Stomach (tissue), 9 donors: ENCODE data around the gene FAM117A. TPM values are rescaled to one million over a fixed set of nuclear protein-coding genes. Genes with fewer than 3 reads are reported as not detected.

Experiments
- DNase-seq, 2 donors: peaks; one replicate each; pipeline versions ENCODE4 v3.0.0 to v3.0.0-alpha.2; 2013 to 2019
- H3K27ac ChIP-seq, 5 donors: fragments of 200-600 bp in 4 of 5; sonication (generic) in 4 of 5; one replicate each; pipeline ENCODE4 v1.5.1; 2013 to 2019; ENCODE audit warnings: mild to moderate bottlenecking in 1 of 5, moderate library complexity in 1 of 5
- H3K27me3 ChIP-seq, 3 donors: fragments of 200-600 bp; sonication (generic); one replicate each; pipeline ENCODE4 v1.5.1; 2017 to 2019; ENCODE audit warnings: mixed run types in 1 of 3
- H3K36me3 ChIP-seq, 4 donors: fragments of 200-600 bp; sonication (generic); 1 replicate in 3 of 4; 2 replicates in 1 of 4; pipeline ENCODE4 v1.5.1; 2016 to 2019
- H3K4me1 ChIP-seq, 4 donors: fragments of 200-600 bp; sonication (generic); one replicate each; pipeline ENCODE4 v1.5.1; 2016 to 2019
- H3K4me3 ChIP-seq, 4 donors: fragments of 200-600 bp; sonication (generic) in 3 of 4; one replicate each; pipeline ENCODE4 v1.5.1; 2016 to 2019; ENCODE audit warnings: mild to moderate bottlenecking in 1 of 4
- H3K9me3 ChIP-seq, 4 donors: fragments of 200-600 bp; sonication (generic); one replicate each; pipeline ENCODE4 v1.5.1; 2016 to 2019
- CTCF ChIP-seq, 7 experiments: fragments of 450-650 bp in 4 of 7; fragments of 200-600 bp in 3 of 7; sonication (generic) in 3 of 7; IDR thresholded peaks; one replicate each; pipeline ENCODE4 v1.5.1; 2016 to 2019; ENCODE audit warnings: antibody characterized with exemption in 7 of 7, control low read depth in 2 of 7, mild to moderate bottlenecking in 1 of 7
- EP300 ChIP-seq: sonication (generic); formaldehyde crosslinking; IDR thresholded peaks from one replicate; pipeline ENCODE4 v1.6.1; 2017; ENCODE audit warnings: antibody characterized with exemption
- POLR2A ChIP-seq, 4 donors: fragments of 450-650 bp; IDR thresholded peaks; one replicate each; pipeline ENCODE4 v1.6.1; 2016; ENCODE audit warnings: antibody characterized with exemption in 4 of 4, control low read depth in 2 of 4, mild to moderate bottlenecking in 1 of 4, moderate library complexity in 1 of 4
- POLR2AphosphoS5 ChIP-seq, 3 donors: sonication (generic); formaldehyde crosslinking; IDR thresholded peaks; one replicate each; pipeline ENCODE4 v1.6.1; 2016; ENCODE audit warnings: antibody characterized with exemption in 3 of 3
- WGBS, 5 donors: extraction: QIAGEN DNeasy Blood & Tissue Kit in 3 of 5; methylation state at CpG; one replicate each; pipeline versions ENCODE4 v1.1.5 to v1.1.7; 2013 to 2018; 5-methylcytosine and 5-hydroxymethylcytosine counted together
- intact Hi-C: fragments of 100-400 bp; cut with DNase I; formaldehyde crosslinking; loops from one replicate; pipeline ENCODE4 v1.15.1; 2023; ENCODE audit warnings: low total_unique reads
- polyA plus RNA-seq, 3 donors: library from polyadenylated mRNA; stranded (reverse); fragments of 200-250 nt; gene quantifications; one replicate each; pipeline ENCODE4 v1.2.3, GENCODE V29; 2013
- total RNA-seq, 5 donors: library from RNA; depleted of rRNA; stranded (reverse); fragments of >200 nt; gene quantifications; one replicate each; pipeline versions ENCODE4 v1.1.0 to v1.2.3, GENCODE V29; 2014 to 2016
- donor health status: healthy with polysubstance abuse.
- donor health status: Bipolar disorder and iron deficiency.
- donor health status: healthy.

Gene FAM117A
- total and polyA plus RNA-seq, 8 donors: 0.58 to 39.7 (median 6.1) TPM

DNA sequence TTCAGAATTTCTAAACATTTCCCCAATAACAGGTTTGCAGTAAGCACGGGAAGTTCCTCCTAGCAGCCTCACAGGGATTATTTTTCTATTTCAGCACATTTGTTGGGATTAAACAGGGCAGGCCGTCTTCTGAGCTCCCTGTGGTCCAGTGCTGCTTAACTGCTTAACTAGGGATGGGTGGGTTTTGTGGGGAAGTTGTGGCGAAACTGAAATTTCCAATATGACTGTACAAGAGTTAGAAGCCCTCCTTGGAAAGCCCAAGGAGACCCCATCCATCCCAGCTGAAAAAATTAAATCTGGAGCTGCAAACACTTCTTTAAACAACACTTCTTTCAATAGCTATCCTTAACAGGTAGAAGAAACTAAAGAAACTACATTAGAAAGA, 22.2 kb downstream of the FAM117A start:
- Histone ChIP-seq H3K36me3 (no peaks in the 10 kb centered on the region), H3K4me1 (peaks cover 46 to 90% (median 68%) of the 10 kb centered on the region in 4 donors), H3K27ac (peak overlapping the region in 4 of 5 donors; percentile 76 to 88 (median 82)), H3K27me3 (no peaks in the 10 kb centered on the region), H3K4me3 (no peak overlapping the region), H3K9me3 (no peaks in the 10 kb centered on the region)
- intact Hi-C loops: no loop called here
- DNase-seq: no peak
- no peak for TF ChIP-seq POLR2AphosphoS5 (IDR thresholded peaks at IDR 0.05)
- TF ChIP-seq CTCF (IDR thresholded peaks at IDR 0.05): no peak
- no peak for TF ChIP-seq POLR2A (IDR thresholded peaks at IDR 0.05)
- no peak for TF ChIP-seq EP300
- 48 to 69% (median 59%) methylated on average over 3 of the region's 3 CpGs for WGBS, 5 donors

DNA sequence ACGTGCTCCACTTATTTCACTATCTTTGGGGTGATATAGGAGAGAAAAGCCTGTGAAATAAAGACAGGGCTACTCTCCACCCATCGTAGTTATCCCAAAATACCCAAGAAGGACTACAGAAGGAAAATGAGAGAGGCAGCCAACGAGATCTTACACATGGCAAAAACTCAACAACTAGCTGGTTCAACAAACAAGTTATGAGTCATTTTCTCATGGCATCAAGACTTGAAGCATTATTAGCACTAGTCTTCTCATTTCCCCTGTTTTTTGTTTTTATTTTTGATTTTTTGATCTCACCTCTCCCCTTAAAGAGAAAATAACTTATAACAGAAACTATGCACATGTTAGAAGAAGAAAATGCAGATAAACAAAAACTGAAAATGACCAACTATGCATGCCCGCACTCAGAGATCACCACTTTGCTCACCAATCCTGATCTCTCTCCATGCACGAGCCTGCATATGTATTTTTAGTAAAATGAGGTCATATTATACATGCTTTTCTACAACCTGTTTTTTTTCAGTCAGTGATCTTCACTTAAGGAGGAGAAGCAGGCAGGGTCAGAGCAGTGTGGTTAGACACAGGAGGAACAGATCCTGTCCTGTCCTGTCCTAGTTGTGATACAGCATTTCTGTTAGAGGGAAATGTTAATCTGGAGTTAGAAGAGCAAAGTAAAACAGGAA, 22.8 kb downstream of the FAM117A start:
- intact Hi-C loops: no loop called here
- Histone ChIP-seq H3K36me3 (no peaks in the 10 kb centered on the region), H3K9me3 (no peaks in the 10 kb centered on the region), H3K27me3 (no peaks in the 10 kb centered on the region), H3K4me1 (peaks cover 46 to 85% (median 66%) of the 10 kb centered on the region in 4 donors), H3K27ac (peak overlapping the region; percentile 66 to 88 (median 76)), H3K4me3 (no peak overlapping the region)
- WGBS, 5 donors: 50 to 64% (median 53%) methylated on average over 5 of the region's 5 CpGs
- peak in 1 of 2 donors; percentile 36 for DNase-seq
- peak in 1 of 3 donors; percentile 25 for TF ChIP-seq POLR2AphosphoS5 (IDR thresholded peaks at IDR 0.05)
- TF ChIP-seq EP300: no peak

DNA sequence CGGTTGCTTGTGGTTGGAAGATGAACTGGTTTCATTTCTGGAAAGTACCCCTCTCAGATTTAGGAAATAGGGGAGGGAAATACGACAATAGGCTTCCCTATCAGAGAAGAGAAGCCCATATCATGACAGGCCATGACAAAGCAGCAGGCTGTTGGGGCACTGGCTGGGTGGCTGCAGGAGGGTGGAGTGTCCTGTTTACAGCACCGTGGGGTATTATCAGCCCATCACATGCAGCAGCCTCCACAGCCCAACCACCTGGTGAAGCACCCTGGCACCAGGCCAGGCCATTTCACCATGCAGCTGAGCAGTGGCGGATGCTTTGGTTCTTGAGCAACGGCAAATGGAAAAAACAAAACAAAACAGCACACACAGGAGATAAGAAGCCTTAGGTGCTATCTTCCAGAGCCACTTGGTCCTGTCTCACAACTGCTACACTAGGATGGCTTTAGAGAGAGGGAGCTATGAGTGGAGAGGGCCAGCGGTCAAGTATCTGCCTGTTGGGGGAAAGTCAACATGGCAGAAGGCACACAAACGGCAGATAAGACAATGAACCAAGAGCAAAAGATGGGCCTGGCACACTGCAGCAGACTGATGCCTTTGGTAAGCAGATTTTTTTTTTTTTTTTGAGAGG, 24.2 kb downstream of the FAM117A start:
- peak; percentile 84 to 89 for DNase-seq
- Histone ChIP-seq H3K4me1 (peaks cover 46 to 77% (median 63%) of the 10 kb centered on the region in 4 donors), H3K4me3 (peak overlapping the region in 3 of 4 donors; percentile 5 to 10 (median 6)), H3K9me3 (no peaks in the 10 kb centered on the region), H3K36me3 (no peaks in the 10 kb centered on the region), H3K27me3 (no peaks in the 10 kb centered on the region), H3K27ac (peak overlapping the region; percentile 23 to 88 (median 76))
- 44 to 60% (median 52%) methylated on average over 7 of the region's 7 CpGs for WGBS, 5 donors
- TF ChIP-seq POLR2AphosphoS5 (IDR thresholded peaks at IDR 0.05) (peak; percentile 48 to 65 (median 56)), CTCF (IDR thresholded peaks at IDR 0.05) (no peak), POLR2A (IDR thresholded peaks at IDR 0.05) (no peak), EP300 (no peak)
- intact Hi-C loops: no loop called here

- Histone ChIP-seq H3K4me3 (no peak overlapping the region), H3K9me3 (no peaks in the 10 kb centered on the region), H3K27me3 (no peaks in the 10 kb centered on the region), H3K27ac (peak overlapping the region; percentile 21 to 88 (median 76)), H3K36me3 (no peaks in the 10 kb centered on the region), H3K4me1 (peaks cover 46 to 66% (median 56%) of the 10 kb centered on the region in 4 donors)
- 75 to 90% (median 80%) methylated on average over 5 of the region's 5 CpGs for WGBS, 5 donors
- TF ChIP-seq POLR2AphosphoS5 (IDR thresholded peaks at IDR 0.05): no peak
- no peak for TF ChIP-seq EP300
- TF ChIP-seq POLR2A (IDR thresholded peaks at IDR 0.05): no peak
- TF ChIP-seq CTCF (IDR thresholded peaks at IDR 0.05): no peak
- intact Hi-C loops: no loop called here
- no peak for DNase-seq
These were observed 25.3 kb downstream of the FAM117A start for GRCh38 chr17:49738456-49739163.
